ENCODE data around the gene IGSF9. TPM values are rescaled to one million over a fixed set of nuclear protein-coding genes. Genes with fewer than 3 reads are reported as not detected.

Gene IGSF9
- total RNA-seq, 1 donor from 2014 or later, result 2.0 TPM

DNA sequence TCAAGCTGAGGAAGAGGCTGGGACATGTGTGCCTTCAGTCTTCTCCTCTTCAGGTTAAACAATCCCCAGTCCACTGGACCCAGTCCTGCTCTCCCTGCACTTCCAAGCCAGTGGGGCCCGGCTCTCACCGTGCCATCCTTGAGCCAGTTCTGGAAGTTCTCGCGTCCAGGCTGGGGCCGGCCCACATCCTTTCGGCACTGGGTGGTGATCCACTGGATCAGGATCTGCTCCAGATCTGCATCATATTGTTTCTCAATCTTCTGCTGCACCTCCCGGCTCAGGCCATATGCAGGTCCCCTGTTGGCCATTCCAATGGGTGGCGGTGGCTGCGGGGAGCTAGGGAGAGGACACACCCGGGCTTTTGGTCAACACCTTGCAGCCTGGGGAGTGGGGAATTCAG, 25.2 kb downstream of the IGSF9 start:
- peak overlapping the region; percentile 100 for H3K27ac ChIP-seq
- intact Hi-C loops (cut with DNase I), result no loop called here
- no peaks in the 10 kb centered on the region for H3K9me3 ChIP-seq
- ATAC-seq, result no peak
- no peak overlapping the region for H3K4me3 ChIP-seq
- H3K4me1 ChIP-seq, result peaks cover 81% of the 10 kb centered on the region
- H3K36me3 ChIP-seq, result peaks cover 52% of the 10 kb centered on the region
- TF ChIP-seq, protein P1, sequence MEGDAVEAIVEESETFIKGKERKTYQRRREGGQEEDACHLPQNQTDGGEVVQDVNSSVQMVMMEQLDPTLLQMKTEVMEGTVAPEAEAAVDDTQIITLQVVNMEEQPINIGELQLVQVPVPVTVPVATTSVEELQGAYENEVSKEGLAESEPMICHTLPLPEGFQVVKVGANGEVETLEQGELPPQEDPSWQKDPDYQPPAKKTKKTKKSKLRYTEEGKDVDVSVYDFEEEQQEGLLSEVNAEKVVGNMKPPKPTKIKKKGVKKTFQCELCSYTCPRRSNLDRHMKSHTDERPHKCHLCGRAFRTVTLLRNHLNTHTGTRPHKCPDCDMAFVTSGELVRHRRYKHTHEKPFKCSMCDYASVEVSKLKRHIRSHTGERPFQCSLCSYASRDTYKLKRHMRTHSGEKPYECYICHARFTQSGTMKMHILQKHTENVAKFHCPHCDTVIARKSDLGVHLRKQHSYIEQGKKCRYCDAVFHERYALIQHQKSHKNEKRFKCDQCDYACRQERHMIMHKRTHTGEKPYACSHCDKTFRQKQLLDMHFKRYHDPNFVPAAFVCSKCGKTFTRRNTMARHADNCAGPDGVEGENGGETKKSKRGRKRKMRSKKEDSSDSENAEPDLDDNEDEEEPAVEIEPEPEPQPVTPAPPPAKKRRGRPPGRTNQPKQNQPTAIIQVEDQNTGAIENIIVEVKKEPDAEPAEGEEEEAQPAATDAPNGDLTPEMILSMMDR (IDR thresholded peaks at IDR 0.05), result no peak
- H3K27me3 ChIP-seq (ENCODE audit: low read depth), result no peaks in the 10 kb centered on the region
- DNase-seq, result no peak

GRCh38 chr1:159919236-159919865, 26.1 kb downstream of the IGSF9 start:
- H3K4me1 ChIP-seq, result peaks cover 85% of the 10 kb centered on the region
- H3K4me3 ChIP-seq, result peak overlapping the region; percentile 2
- no peaks in the 10 kb centered on the region for H3K9me3 ChIP-seq
- TF ChIP-seq, protein P1 (IDR thresholded peaks at IDR 0.05), result no peak
- peaks cover 52% of the 10 kb centered on the region for H3K36me3 ChIP-seq
- H3K27me3 ChIP-seq (ENCODE audit: low read depth), result no peaks in the 10 kb centered on the region
- intact Hi-C loops (cut with DNase I), result no loop called here
- ATAC-seq, result no peak
- H3K27ac ChIP-seq, result peak overlapping the region; percentile 100
- no peak for DNase-seq

GRCh38 chr1:159918352-159919200, 26.8 kb downstream of the IGSF9 start:
- peaks cover 52% of the 10 kb centered on the region for H3K36me3 ChIP-seq
- intact Hi-C loops (cut with DNase I), result no loop called here
- ATAC-seq (no peak), DNase-seq (no peak)
- TF ChIP-seq, protein P1 (IDR thresholded peaks at IDR 0.05), result no peak
- H3K4me1 ChIP-seq, result peaks cover 85% of the 10 kb centered on the region
- peak overlapping the region; percentile 2 for H3K4me3 ChIP-seq
- no peak overlapping the region for H3K27ac ChIP-seq
- H3K27me3 ChIP-seq (ENCODE audit: low read depth), result no peaks in the 10 kb centered on the region
- H3K9me3 ChIP-seq, result no peaks in the 10 kb centered on the region

DNA sequence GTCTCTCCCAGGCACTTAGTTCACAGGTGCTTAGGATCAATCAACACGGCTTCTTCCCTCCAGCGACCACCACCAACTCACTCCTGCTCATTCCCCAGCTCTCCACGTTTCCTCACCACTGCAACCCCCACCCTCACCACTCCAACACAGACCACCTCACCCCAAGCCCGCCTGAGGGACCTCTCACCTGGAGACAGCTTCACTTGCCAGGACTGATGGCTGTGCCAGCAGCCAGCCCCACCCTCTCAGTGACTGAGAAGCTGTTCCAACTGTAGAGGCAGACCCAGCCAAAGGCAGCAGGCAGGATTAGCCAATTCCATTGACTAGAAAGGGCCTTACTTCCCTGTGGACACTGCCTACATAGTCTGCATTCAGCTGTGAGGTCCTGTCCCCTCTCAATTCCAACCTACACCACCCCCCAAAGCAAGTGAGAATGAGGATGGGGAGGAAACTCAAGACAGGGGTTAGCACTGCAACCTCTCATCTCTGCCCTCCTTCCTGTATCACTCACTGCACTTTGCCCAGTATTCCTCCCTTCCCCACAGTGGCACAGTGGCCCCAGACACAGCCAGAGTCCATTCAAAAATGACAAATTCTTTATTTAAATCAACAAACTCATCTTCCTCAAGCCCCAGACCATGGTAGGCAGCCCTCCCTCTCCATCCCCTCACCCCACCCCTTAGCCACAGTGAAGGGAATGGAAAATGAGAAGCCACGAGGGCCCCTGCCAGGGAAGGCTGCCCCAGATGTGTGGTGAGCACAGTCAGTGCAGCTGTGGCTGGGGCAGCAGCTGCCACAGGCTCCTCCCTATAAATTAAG, 27.7 kb downstream of the IGSF9 start:
- intact Hi-C loops (cut with DNase I), result no loop called here
- TF ChIP-seq, protein P1 (IDR thresholded peaks at IDR 0.05), result no peak
- H3K27me3 ChIP-seq (ENCODE audit: low read depth), result no peaks in the 10 kb centered on the region
- H3K36me3 ChIP-seq, result peaks cover 52% of the 10 kb centered on the region
- no peaks in the 10 kb centered on the region for H3K9me3 ChIP-seq
- H3K4me3 ChIP-seq, result no peak overlapping the region
- peaks cover 78% of the 10 kb centered on the region for H3K4me1 ChIP-seq
- no peak for ATAC-seq
- DNase-seq, result no peak
- H3K27ac ChIP-seq, result no peak overlapping the region

- Histone ChIP-seq H3K4me3 (no peak overlapping the region), H3K36me3 (peaks cover 50% of the 10 kb centered on the region), H3K4me1 (peaks cover 78% of the 10 kb centered on the region), H3K27ac (peak overlapping the region; percentile 84), H3K9me3 (no peaks in the 10 kb centered on the region), H3K27me3 (ENCODE audit: low read depth) (no peaks in the 10 kb centered on the region)
- TF ChIP-seq, protein P1 (IDR thresholded peaks at IDR 0.05), result no peak
- intact Hi-C loops (cut with DNase I), result no loop called here
- peak in 1 of 2 donors; percentile 12 for ATAC-seq
- no peak for DNase-seq
These were observed 29.0 kb downstream of the IGSF9 start for GRCh38 chr1:159916242-159917051.

Measured in lower lobe of right lung (tissue), 2 donors.